ENCODE measurements around the gene ABCC6.
A peak's percentile ranks its signal among the peaks of the same experiment; 100 is the strongest.
"Not testable (repeated sequence)": the region's sequence is repeated elsewhere in the genome, so short reads cannot be mapped to it uniquely, and the experiment has no call there.

The ABCC6 gene

DNA sequence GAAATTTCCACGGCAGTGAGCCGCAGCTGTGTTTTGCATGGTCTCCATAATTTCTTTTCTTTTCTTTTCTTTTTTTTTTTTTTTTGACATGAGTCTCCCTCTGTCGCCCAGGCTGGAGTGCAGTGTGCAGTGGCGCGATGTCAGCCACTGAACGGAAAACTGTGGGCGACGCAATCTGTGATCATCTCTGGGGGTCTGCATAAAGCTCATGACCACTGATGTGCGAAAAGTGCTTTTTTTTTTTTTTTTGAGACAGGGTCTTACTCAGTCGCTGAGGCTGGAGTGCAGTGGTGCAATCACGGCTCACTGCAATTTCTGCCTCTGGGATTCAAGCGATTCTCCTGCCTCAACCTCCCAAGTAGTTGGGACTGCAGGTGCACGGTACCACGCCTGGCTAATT is 117.6 kb downstream of the ABCC6 start:
- H3K4me3 Mint-ChIP-seq: no peak overlapping the region
- peaks cover 5% of the 10 kb centered on the region for H3K4me1 Mint-ChIP-seq
- ATAC-seq (replicated peaks; ENCODE audit: extremely low read depth, poor library complexity, severe bottlenecking): no peak
- no peak overlapping the region for H3K27ac Mint-ChIP-seq (ENCODE audit: low read depth)
- peaks cover 41% of the 10 kb centered on the region for H3K36me3 Mint-ChIP-seq (ENCODE audit: insufficient read depth)
- no peaks in the 10 kb centered on the region for H3K9me3 Mint-ChIP-seq
- no peaks in the 10 kb centered on the region for H3K27me3 Mint-ChIP-seq
- no peak for DNase-seq (ENCODE audit: low spot score in 2 of 2)

DNA sequence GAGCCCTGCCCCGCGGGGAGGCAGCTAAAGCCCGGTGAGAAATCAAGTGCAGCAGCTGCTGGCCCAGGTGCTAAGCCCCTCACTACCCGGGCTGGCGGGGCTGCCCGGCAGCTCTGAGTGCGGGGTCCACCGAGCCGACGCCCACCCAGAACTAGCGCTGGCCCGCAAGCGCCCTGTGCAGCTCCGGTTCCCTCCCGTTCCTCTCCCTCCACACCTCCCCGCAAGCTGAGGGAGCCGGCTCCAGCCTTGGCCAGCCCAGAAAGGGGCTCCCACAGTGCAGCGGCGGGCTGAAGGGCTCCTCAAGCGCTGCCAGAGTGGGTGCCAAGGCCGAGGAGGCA is 118.5 kb downstream of the ABCC6 start:
- H3K4me3 Mint-ChIP-seq; DNase-seq (ENCODE audit: low spot score in 2 of 2); H3K9me3 Mint-ChIP-seq; H3K4me1 Mint-ChIP-seq; H3K27ac Mint-ChIP-seq (ENCODE audit: low read depth); H3K27me3 Mint-ChIP-seq; ATAC-seq (replicated peaks; ENCODE audit: extremely low read depth, poor library complexity, severe bottlenecking): not testable (repeated sequence)
- peaks cover 41% of the 10 kb centered on the region for H3K36me3 Mint-ChIP-seq (ENCODE audit: insufficient read depth)

DNA sequence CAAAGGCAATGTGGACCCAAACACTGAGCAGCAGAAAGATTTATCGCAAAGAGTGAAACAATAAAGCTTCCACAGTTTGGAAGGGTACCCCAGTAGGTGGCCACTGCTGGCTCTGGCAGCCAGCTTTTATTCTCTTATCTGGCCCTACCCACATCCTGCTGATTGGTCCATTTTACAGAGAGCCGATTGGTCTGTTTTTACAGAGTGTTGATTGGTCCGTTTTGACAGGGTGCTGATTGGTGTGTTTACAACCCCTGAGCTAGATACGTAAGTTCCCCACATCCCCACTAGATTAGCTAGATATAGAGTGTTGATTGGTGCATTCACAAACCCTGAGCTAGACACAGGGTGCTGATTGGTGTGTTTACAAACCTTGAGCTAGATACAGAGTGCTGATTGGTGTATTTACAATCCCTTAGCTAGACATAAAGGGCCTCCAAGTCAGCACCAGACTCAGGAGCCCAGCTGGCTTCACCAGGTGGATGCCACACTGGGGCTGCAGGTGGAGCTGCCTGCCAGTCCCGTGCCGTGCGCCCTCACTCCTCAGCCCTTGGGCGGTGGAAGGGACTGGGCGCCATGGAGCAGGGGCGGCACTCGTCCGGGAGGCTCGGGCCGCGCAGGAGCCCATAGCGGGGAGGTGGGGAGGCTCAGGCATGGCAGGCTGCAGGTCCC is 119.0 kb downstream of the ABCC6 start:
- not testable (repeated sequence) for H3K9me3 Mint-ChIP-seq
- peaks cover 38% of the 10 kb centered on the region for H3K36me3 Mint-ChIP-seq (ENCODE audit: insufficient read depth)

DNA sequence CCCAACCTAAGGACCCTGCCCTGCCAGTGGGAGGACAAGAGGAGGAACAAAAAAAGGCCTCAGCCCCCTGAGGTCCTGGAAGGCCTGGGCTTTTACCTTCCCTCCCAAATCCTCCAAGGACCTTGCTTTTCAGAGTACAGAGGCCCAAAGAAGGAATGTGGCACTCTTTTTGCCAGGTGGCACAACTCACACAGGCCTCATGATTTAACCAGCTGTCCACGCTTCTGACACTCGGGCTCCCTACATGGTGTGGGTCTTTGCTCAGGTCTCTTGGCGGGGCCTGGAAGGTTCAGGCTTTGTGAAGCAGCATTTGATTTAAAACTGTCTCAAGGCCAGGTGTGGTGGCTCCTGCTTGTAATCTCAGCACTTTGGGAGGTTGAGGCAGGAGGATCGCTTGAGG is 120.6 kb downstream of the ABCC6 start:
- Mint-ChIP-seq H3K9me3 (no peaks in the 10 kb centered on the region), H3K4me1 (peaks cover 5% of the 10 kb centered on the region), H3K27ac (ENCODE audit: low read depth) (no peak overlapping the region), H3K27me3 (no peaks in the 10 kb centered on the region), H3K36me3 (ENCODE audit: insufficient read depth) (peaks cover 36% of the 10 kb centered on the region), H3K4me3 (no peak overlapping the region)
- DNase-seq (ENCODE audit: low spot score in 2 of 2) (no peak), ATAC-seq (replicated peaks; ENCODE audit: extremely low read depth, poor library complexity, severe bottlenecking) (no peak)

More for the DNA sequence above, 119.0 kb downstream of the ABCC6 start:
- not testable (repeated sequence) for H3K27ac Mint-ChIP-seq (ENCODE audit: low read depth); H3K4me1 Mint-ChIP-seq; DNase-seq (ENCODE audit: low spot score in 2 of 2); H3K27me3 Mint-ChIP-seq; ATAC-seq (replicated peaks; ENCODE audit: extremely low read depth, poor library complexity, severe bottlenecking); H3K4me3 Mint-ChIP-seq

DNA sequence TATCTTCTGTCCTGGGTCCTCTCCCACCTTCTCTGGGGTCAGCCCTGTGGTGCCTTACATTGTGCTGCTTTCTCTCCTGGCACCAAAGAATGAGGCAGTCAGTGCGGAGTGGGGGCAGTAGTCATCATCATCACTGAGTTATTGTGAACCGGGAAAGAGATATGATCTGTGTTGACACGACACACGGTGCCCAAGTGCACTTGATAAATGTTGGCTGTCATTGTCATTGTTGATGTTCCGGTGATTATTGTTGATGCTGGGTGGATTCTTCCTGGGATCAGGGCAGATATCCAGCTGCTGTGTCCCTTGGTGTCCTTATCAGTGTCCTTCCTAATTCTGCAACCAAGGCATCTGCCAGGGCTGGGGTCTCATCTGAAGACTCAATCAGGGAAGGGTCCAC is 121.7 kb downstream of the ABCC6 start:
- H3K36me3 Mint-ChIP-seq (ENCODE audit: insufficient read depth): peaks cover 36% of the 10 kb centered on the region
- ATAC-seq (replicated peaks; ENCODE audit: extremely low read depth, poor library complexity, severe bottlenecking) (no peak), DNase-seq (ENCODE audit: low spot score in 2 of 2) (no peak)
- peaks cover 5% of the 10 kb centered on the region for H3K4me1 Mint-ChIP-seq
- no peaks in the 10 kb centered on the region for H3K9me3 Mint-ChIP-seq
- no peak overlapping the region for H3K4me3 Mint-ChIP-seq
- H3K27ac Mint-ChIP-seq (ENCODE audit: low read depth): no peak overlapping the region
- no peaks in the 10 kb centered on the region for H3K27me3 Mint-ChIP-seq

DNA sequence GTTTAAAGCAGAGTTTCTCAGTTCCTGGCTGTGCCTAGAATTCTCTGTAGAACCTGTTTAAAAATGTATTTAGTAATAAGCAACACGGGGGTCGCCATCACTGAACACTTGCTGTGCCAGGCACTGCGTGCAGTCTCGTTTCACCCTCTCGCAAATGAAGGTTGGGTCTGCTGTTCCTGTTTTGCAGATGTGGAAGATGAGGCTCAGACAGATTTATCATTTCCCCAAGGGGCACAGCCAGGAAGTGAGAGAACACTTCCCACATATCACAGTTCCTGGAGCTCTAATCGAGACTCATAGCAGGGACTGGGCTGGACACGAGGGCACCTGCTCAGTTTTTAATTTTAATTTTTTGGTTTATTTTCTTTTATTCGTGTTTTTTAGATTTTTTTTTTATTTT is 122.7 kb downstream of the ABCC6 start:
- H3K27ac Mint-ChIP-seq (ENCODE audit: low read depth): no peak overlapping the region
- no peaks in the 10 kb centered on the region for H3K9me3 Mint-ChIP-seq
- H3K27me3 Mint-ChIP-seq: no peaks in the 10 kb centered on the region
- ATAC-seq (replicated peaks; ENCODE audit: extremely low read depth, poor library complexity, severe bottlenecking) (no peak), DNase-seq (ENCODE audit: low spot score in 2 of 2) (no peak)
- no peak overlapping the region for H3K4me3 Mint-ChIP-seq
- H3K4me1 Mint-ChIP-seq: peaks cover 5% of the 10 kb centered on the region
- H3K36me3 Mint-ChIP-seq (ENCODE audit: insufficient read depth): peaks cover 37% of the 10 kb centered on the region

DNA sequence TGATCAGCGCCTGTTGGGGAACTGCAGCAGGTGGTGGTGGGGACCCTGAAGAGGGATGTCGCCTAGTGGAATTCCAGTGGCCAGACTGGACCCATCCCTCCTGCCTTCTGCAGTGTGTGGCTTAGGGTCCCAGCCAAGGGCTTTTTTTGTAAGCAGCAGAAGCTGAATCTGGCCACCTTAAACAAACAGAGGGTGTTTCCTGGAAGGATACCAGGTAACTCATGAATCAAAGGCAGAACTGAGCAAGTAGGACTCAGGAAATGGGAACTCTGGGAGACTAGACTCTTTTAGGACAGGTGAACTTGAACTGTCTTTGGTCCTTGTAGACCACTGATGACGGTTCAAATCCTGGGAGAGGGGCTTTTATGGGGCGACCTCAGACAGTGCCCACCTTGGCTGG is 124.0 kb downstream of the ABCC6 start:
- Mint-ChIP-seq H3K4me1 (peaks cover 5% of the 10 kb centered on the region), H3K36me3 (ENCODE audit: insufficient read depth) (peaks cover 29% of the 10 kb centered on the region), H3K4me3 (no peak overlapping the region), H3K27ac (ENCODE audit: low read depth) (peak overlapping the region; percentile 83), H3K9me3 (no peaks in the 10 kb centered on the region), H3K27me3 (no peaks in the 10 kb centered on the region)
- no peak for ATAC-seq (replicated peaks; ENCODE audit: extremely low read depth, poor library complexity, severe bottlenecking)
- no peak for DNase-seq (ENCODE audit: low spot score in 2 of 2)

Data from central memory CD8-positive, alpha-beta T cell (primary cell).